Fibroblast of lung (primary cell): ENCODE measurements around the gene RXFP1. TPM values are rescaled to one million over a fixed set of nuclear protein-coding genes. Genes with fewer than 3 reads are reported as not detected.

Source experiments
- DNase-seq, 2 donors: peaks; one replicate each; pipeline versions ENCODE4 v3.0.0 to v3.0.0-alpha.2; 2010; ENCODE audit warnings: low read depth in 2 of 2
- H2AFZ ChIP-seq: 2 replicates; pipeline ENCODE4 v1.5.1; 2012; ENCODE audit warnings: low read length, control low read depth, inconsistent platforms
- H3K27ac ChIP-seq: 2 replicates; pipeline ENCODE4 v1.5.1; 2011; ENCODE audit warnings: low read length, control low read depth; ENCODE audit not compliant: insufficient read depth
- H3K27me3 ChIP-seq: 2 replicates; pipeline ENCODE4 v1.5.1; 2011; ENCODE audit warnings: mild to moderate bottlenecking, low read length; ENCODE audit not compliant: control insufficient read depth, insufficient read depth
- H3K36me3 ChIP-seq: 2 replicates; pipeline ENCODE4 v1.5.1; 2011; ENCODE audit warnings: low read length; ENCODE audit not compliant: control insufficient read depth, insufficient read depth
- H3K4me1 ChIP-seq: 2 replicates; pipeline ENCODE4 v1.5.1; 2011; ENCODE audit warnings: low read length; ENCODE audit not compliant: control insufficient read depth, insufficient read depth; ENCODE audit errors: extremely low read depth
- H3K4me2 ChIP-seq: 2 replicates; pipeline ENCODE4 v1.5.1; 2011; ENCODE audit warnings: low read length, control low read depth; ENCODE audit not compliant: insufficient read depth; ENCODE audit errors: extremely low read depth
- H3K4me3 ChIP-seq, 4 experiments: fragments of 200-600 bp in 1 of 4; sonication (generic) in 1 of 4; replicated peaks in 1 of 4; 2 replicates each; pipeline ENCODE4 v1.5.1; 2011 to 2016; ENCODE audit warnings: low read length in 4 of 4, low read depth in 3 of 4, mild to moderate bottlenecking in 3 of 4, control low read depth in 2 of 4, inconsistent platforms in 1 of 4, mixed read lengths in 1 of 4; ENCODE audit not compliant: insufficient read depth in 1 of 4; ENCODE audit errors: control extremely low read depth in 1 of 4
- H3K79me2 ChIP-seq: 2 replicates; pipeline ENCODE4 v1.5.1; 2012; ENCODE audit warnings: mild to moderate bottlenecking, low read length, inconsistent platforms; ENCODE audit not compliant: control insufficient read depth, insufficient read depth
- H3K9ac ChIP-seq: 2 replicates; pipeline ENCODE4 v1.5.1; 2011; ENCODE audit warnings: mild to moderate bottlenecking, low read length, control low read depth; ENCODE audit not compliant: insufficient read depth
- H3K9me3 ChIP-seq: 2 replicates; pipeline ENCODE4 v1.5.1; 2012; ENCODE audit warnings: low read depth, low read length; ENCODE audit not compliant: control insufficient read depth, insufficient read depth
- H4K20me1 ChIP-seq: 2 replicates; pipeline ENCODE4 v1.5.1; 2011; ENCODE audit warnings: low read length; ENCODE audit not compliant: control insufficient read depth, insufficient read depth; ENCODE audit errors: extremely low read depth
- EZH2 ChIP-seq: IDR thresholded peaks from 2 replicates; pipeline ENCODE4 v1.5.1; 2012; ENCODE audit warnings: low read length, control low read depth, mild to moderate bottlenecking; ENCODE audit errors: missing control alignments
- polyA plus RNA-seq, 2 donors: library from polyadenylated mRNA; depleted of rRNA in 1 of 2; stranded (reverse) in 1 of 2; unstranded in 1 of 2; fragments of >200 nt; gene quantifications; 2 replicates each; pipeline ENCODE4 v1.2.1, GENCODE V29; 2011 to 2012; ENCODE audit warnings: missing spikeins in 1 of 2
- total RNA-seq: library from RNA; depleted of rRNA; stranded (reverse); fragments of >200 nt; gene quantifications from 2 replicates; pipeline ENCODE4 v1.2.1, GENCODE V29; 2014
- TF ChIP-seq, protein P1 (sequence below), 2 donors: IDR thresholded peaks in 1 of 2; conservative IDR thresholded peaks in 1 of 2; 1 replicate in 1 of 2; 2 replicates in 1 of 2; pipeline ENCODE4 v1.5.1; 2011 to 2012; ENCODE audit warnings: low read length in 2 of 2, control low read depth in 1 of 2, inconsistent platforms in 1 of 2, low read depth in 1 of 2, mild to moderate bottlenecking in 1 of 2

Gene RXFP1
- total and polyA plus RNA-seq, 2 donors (not counting 1 experiment from before 2014, with no cell fraction given): 0.10 to 1.3 TPM

DNA sequence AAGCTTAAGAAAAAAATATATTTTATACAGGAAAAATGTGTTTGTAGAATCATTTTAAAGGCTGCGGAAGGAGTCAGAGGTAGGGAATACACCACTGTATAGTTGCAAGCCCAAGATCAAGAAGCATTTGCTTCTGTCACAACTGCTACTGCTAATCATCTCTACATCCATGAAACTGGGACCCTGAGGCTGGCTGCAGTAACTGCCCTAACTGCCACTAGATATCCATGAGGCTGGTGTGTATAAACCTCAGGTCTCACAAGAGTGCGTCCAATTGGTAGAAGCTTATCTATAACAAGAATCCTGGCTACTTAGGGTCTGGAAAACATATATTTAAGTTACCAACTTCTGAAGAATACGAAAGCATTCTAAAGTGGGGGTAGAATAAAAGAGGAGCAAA, 69.1 kb downstream of the RXFP1 start:
- TF ChIP-seq EZH2: no peak
- TF ChIP-seq, protein P1, sequence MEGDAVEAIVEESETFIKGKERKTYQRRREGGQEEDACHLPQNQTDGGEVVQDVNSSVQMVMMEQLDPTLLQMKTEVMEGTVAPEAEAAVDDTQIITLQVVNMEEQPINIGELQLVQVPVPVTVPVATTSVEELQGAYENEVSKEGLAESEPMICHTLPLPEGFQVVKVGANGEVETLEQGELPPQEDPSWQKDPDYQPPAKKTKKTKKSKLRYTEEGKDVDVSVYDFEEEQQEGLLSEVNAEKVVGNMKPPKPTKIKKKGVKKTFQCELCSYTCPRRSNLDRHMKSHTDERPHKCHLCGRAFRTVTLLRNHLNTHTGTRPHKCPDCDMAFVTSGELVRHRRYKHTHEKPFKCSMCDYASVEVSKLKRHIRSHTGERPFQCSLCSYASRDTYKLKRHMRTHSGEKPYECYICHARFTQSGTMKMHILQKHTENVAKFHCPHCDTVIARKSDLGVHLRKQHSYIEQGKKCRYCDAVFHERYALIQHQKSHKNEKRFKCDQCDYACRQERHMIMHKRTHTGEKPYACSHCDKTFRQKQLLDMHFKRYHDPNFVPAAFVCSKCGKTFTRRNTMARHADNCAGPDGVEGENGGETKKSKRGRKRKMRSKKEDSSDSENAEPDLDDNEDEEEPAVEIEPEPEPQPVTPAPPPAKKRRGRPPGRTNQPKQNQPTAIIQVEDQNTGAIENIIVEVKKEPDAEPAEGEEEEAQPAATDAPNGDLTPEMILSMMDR (conservative IDR thresholded peaks at IDR 0.05 in 1 of 2, IDR thresholded peaks at IDR 0.05 in 1 of 2; ENCODE audit: low read depth in 1 of 2, low read length in 2 of 2): no peak

DNA sequence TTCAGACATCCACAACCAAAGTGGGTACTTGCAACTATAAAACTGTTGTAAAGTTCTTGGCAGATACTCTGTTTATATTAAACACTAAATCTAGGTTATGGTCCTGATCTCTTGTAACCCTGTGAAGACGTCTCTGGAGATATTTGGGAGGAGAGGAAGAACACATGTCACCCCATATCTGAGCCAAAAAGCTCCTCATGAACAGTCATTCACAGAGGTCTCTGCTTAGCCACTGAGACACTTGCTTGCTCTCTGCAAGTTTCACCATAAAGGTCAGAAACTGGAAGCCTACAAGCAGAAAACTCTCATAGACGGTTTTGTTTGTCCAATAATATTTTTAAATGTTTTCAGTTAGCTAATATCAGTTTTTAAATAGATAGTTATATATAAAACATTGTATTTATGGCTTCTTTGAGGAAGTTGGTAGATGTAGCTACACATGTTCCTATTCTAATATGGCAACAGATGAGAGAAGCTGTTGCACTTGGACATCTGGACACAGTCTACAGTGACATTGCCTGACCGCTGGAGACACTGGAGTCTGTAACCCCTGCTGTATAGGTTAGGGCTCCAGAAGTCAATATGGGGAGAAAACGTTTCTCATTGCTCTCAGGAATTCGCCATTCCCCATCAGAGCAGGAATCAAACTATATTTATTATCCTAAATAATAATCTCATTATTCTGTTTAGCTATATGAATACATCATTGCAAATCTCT, 76.4 kb downstream of the RXFP1 start:
- Histone ChIP-seq H3K36me3 (no peaks in the 10 kb centered on the region), H3K4me3 (no peak overlapping the region), H3K79me2 (no peaks in the 10 kb centered on the region), H3K9me3 (no peaks in the 10 kb centered on the region), H4K20me1 (no peaks in the 10 kb centered on the region), H3K27me3 (no peaks in the 10 kb centered on the region), H3K4me2 (no peak overlapping the region), H3K9ac (no peak overlapping the region), H3K4me1 (no peaks in the 10 kb centered on the region), H2AFZ (no peak overlapping the region), H3K27ac (no peak overlapping the region)
- TF ChIP-seq, protein P1 (conservative IDR thresholded peaks at IDR 0.05 in 1 of 2, IDR thresholded peaks at IDR 0.05 in 1 of 2; ENCODE audit: low read depth in 1 of 2, low read length in 2 of 2): no peak
- TF ChIP-seq EZH2: no peak
- no peak for DNase-seq

More for the DNA sequence above, 69.1 kb downstream of the RXFP1 start:
- Histone ChIP-seq H3K79me2 (no peaks in the 10 kb centered on the region), H3K36me3 (no peaks in the 10 kb centered on the region), H3K27me3 (no peaks in the 10 kb centered on the region), H3K9me3 (no peaks in the 10 kb centered on the region), H3K27ac (no peak overlapping the region), H4K20me1 (no peaks in the 10 kb centered on the region), H3K4me3 (no peak overlapping the region), H3K4me2 (no peak overlapping the region), H3K4me1 (no peaks in the 10 kb centered on the region), H2AFZ (no peak overlapping the region), H3K9ac (no peak overlapping the region)
- no peak for DNase-seq

DNA sequence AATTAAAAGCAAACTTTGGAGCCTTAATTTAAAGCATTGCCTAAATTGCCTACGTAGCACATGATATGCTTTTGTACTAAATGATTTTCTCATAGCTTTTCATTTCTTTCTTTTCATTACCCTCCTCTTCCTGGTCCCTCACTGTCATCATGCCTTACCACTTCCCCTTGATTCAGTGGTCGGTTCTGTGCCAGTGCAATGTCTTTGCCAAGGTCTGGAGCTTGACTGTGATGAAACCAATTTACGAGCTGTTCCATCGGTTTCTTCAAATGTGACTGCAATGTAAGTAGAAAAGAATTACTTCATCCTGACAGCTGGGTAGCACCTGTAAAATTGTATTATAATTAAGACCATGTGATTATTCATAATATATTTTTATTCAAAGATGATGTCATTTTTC, 77.5 kb downstream of the RXFP1 start:
- Histone ChIP-seq H3K4me2 (peak overlapping the region; percentile 19), H3K27ac (no peak overlapping the region), H3K4me3 (no peak overlapping the region), H2AFZ (no peak overlapping the region), H3K79me2 (no peaks in the 10 kb centered on the region), H3K27me3 (no peaks in the 10 kb centered on the region), H4K20me1 (no peaks in the 10 kb centered on the region), H3K36me3 (no peaks in the 10 kb centered on the region), H3K9ac (no peak overlapping the region), H3K4me1 (no peaks in the 10 kb centered on the region), H3K9me3 (no peaks in the 10 kb centered on the region)
- TF ChIP-seq EZH2: no peak
- TF ChIP-seq, protein P1 (conservative IDR thresholded peaks at IDR 0.05 in 1 of 2, IDR thresholded peaks at IDR 0.05 in 1 of 2; ENCODE audit: low read depth in 1 of 2, low read length in 2 of 2): no peak
- DNase-seq: no peak
